ENCODE measurements around the gene ARMC7.
"Not testable (repeated sequence)": the region's sequence is repeated elsewhere in the genome, so short reads cannot be mapped to it uniquely, and the experiment has no call there.

Gene ARMC7

DNA sequence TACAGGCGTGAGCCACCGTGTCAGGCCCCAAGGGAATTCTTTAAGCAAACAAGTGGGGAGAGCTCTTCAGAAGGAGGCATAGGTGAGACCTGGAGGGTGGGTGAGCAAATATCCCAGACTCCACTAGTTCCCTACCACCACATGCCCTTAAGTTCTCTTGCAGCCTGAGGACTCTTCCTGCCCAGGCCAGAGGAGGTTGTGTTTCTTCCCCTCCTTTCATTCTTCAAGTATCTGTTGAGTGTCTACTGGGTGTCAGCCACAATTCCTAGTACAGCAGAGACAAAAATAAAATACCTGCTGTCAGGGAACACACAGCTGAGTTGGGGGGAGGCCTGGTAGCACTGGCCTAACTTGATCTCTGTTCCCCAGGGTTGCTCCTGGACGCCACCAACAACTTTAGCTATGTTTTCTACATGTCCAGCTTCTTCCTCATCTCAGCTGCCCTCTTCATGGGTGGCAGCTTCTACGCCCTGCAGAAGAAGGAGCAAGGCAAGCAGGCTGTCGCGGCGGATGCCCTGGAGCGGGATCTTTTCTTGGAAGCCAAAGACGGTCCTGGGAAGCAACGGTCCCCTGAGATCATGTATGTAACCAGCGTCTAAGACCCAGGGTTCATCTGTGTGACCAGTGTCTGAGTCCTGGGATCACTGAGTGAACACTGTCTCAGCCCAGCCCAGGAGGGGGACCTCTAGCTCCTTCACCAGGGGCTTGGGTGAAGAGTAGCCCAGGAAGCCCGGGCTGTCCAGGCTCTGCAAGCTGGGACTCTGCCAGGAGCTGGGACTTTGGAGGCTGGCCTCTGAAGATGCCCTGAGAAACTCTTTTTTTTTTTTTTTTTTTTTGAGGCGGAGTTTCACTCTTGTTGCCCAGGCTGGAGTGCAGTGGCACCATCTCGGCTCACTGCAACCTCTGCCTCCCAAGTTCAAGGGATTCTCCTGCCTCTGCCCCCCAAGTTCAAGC lies 5.9 kb upstream of the ARMC7 start:
- DNase-seq: no peak

DNA sequence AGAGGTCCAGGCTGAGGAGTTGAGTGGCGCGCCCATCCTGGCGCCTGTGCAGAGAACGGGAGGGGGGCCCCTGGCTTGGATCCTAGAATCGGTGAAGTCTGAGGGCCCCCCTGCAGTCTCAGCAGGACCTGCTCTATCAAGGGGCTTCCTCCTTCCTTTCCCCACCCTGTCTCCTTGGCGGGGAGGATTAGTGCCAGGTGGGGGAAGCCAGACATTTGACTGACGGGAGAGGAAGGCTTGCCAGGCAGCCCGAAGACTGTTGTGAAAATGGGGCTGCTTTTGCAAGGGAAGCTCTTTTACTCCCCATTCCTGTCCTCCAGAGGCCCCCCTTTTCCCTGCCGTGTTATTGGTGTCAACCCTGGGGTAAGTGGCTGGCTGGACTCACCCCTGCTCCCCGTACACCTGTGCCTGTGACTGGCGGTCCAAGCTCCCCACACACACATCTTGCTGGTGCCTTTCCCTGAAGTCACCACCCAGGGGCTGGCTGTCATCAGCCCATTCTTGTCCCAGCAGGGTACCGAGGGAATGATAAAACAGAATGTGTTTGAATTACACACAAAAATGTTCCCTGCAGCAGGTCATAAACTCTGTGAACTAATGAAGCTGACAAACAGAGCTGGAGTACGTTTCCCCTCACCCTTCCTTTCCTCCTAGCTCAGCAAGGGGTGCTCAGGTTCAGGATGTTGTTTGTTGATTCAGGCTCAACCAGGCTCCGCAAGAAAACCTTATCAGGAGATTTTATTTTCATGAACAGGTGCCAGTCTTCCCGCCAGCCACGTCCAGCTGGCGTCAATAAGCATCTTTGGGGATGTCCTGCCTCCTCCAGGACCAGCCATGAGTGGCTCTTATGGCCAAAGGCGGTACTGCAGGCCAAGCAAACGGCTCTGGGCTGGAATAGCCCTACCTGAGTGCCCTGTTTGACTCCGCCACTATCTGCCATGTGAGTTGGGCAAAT lies 4.4 kb upstream of the ARMC7 start:
- no peak for DNase-seq

DNA sequence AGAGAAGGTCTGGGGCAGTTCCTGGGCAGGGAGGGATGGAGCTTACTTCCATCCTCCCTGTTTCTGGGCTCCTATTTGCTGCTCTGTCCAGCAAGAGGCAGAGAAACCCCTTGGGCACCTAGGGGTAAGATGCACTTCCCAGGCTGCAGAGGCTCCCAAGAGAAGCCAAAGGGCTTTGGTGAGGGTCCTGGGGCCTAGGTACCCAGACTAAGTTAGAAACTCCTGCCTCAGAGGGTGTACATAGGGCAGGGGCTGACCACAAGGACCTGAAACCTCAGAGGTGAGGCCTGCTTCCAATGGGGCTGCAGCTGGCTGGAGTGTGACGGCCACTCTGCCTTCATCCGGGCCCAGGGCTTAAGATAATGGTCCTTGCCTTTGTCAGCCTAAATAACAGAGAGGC lies 1.6 kb upstream of the ARMC7 start:
- no peak for DNase-seq

DNA sequence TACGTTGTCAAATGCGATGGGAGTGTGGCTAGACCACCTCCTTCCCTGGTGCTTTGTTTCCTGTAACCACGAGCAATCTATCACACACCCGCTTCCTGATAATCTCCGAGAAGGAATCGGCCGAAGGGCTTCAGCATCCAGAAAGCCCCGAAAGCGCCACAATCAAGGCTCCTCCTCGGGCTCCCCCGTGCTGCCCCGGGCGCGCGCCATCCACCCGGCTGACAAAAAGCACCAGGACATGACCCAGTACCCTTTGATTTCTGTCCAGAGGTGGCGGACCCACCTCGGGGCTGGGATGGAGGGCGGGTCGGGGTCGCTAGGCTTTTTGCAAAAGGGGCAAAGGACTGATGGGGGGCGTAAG lies 743 bp upstream of the ARMC7 start:
- DNase-seq: no peak

- DNase-seq: no peak
Measured at GRCh38 chr17:75110234-75110937, 617 bp downstream of the ARMC7 start.

- no peak for DNase-seq
Measured at GRCh38 chr17:75111777-75112335, 2.1 kb downstream of the ARMC7 start.

DNA sequence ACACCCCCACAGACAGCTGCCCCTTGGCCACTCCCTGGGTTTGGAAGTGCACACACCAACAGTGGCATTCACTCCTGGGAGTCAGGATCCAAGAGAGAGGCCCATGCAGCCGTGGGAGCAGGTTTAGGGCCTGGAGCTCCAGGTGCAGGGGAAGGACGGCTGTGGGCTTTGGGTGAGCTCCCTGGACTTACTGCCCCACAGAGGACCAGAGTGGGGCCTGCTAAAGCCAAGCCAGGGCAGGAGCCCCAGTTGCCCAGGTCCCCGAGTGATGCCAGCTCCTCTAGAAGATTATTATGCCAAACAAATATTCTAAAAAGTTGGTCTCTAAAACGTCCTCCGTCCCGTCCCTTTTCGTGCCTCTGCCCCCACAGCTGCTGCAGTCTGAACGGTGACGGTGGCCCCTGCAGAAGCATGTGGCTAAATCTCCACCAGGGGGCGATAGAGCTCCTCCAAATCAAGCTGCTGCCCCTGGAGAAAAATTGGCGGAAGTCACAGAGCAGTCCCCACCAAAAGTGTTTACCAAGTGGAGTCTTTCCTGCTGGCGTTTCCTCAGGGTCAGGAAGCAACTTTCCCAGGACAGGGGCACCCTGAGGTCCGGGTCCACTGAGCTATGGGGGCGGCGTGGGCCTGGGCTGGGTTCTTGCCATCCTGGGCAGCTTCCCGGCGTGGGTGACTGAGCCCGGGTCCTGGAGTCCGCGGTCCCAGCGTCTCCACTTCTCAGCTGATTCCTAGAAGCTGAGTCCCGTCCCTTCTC lies 4.2 kb downstream of the ARMC7 start:
- DNase-seq: peak; percentile 91

DNA sequence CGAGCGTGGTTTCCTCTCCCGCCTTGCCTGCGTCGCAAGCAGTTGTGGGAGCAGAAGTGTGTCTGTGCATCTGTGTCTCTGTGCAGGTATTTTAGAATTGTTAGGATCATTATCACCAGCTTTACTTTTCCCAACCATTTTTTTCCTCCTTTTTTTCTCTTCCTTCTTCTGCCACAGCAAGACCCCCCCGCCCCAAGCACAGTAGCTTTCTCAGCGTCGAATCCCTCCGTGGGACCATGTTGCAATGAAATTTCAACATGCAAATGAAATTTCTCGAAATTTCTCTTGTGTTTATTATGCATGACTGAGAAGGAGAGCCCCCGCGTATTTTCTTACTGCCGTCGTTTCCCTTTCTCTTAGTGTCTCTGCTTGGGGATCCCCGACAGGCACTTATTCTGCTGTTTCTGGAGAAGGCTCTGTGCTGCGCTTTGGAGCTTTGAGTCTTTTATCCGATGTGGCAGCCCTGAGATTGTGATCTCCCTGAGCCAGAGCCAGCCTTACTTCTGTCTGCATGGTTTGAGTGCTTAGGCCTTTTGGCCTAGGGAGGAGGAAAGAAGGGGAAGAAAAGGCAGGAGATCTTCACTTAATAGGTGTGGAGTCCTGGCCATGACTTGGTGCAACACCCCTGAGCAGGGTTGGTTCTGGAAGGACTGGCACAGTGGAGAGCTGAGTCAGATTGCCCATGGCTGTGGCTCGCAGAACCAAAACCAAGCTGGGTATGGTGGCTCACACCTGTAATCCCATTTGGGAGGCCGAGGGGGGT lies 5.0 kb downstream of the ARMC7 start:
- no peak for DNase-seq

DNA sequence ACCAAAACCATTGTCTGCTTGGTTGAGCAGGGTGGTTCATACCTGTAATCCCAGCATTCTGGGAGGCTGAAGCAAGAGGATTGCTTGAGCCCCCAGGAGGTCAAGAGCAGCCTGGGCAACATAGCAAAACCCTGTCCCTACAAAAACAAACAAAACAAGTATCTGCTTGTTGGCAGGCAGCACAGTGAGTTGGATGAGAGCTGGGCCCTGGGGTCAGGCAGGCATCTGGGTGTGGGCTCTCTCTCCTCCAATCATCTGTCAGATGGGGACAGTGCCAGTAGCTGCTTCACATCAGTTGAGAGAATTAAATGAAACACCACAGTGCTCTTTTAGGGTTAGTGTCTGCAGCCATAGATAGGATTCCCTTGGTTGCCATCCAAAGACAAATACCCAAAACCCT lies 5.8 kb downstream of the ARMC7 start:
- DNase-seq: no peak

DNA sequence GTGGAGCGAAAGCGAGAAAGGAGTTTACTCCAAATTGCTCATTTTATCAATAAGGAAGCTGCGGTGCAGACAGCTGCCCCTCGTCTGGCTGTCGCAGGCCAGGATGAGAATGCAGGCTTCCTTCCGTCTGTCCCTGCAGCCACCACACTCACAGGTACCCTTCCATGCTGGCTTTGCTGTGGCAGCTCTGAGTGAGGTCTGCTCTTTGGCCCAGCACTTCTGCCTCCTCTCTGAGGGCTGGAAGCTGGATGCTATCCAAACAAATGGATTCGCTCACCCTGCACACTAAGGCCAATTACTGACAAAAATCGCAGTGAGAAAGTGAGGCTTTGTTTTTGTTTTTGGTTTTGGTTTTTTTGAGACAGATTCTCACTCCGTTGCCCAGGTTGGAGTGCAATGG lies 7.0 kb downstream of the ARMC7 start:
- no peak for DNase-seq

- no peak for DNase-seq
Measured at GRCh38 chr17:75118307-75118706, 8.5 kb downstream of the ARMC7 start.

- no peak for DNase-seq
Measured at GRCh38 chr17:75124041-75124818, 14.5 kb downstream of the ARMC7 start.

DNA sequence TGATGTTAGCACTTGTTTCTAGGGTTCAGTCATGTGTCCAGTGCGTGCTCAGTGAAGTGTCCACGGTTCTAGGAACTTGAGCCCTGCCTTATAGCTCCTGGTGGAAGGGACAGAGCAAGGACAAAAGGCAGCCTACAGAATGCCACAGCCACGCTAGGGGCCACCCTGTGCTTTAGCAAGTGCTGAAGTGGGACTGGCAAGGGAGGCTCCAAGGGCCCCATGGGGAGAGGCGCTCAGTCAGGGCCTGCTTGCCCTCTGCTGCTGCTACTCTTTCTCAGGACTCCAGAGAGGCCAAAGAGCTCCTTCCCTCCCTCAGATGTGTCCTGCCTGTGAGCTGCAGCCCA lies 15.0 kb downstream of the ARMC7 start:
- no peak for DNase-seq

GRCh38 chr17:75125984-75126383 lies 16.2 kb downstream of the ARMC7 start:
- no peak for DNase-seq

GRCh38 chr17:75126954-75127353 lies 17.2 kb downstream of the ARMC7 start:
- no peak for DNase-seq

GRCh38 chr17:75127936-75128335 lies 18.2 kb downstream of the ARMC7 start:
- DNase-seq: not testable (repeated sequence)

- DNase-seq: no peak
Measured at GRCh38 chr17:75128694-75129505, 19.1 kb downstream of the ARMC7 start.

DNA sequence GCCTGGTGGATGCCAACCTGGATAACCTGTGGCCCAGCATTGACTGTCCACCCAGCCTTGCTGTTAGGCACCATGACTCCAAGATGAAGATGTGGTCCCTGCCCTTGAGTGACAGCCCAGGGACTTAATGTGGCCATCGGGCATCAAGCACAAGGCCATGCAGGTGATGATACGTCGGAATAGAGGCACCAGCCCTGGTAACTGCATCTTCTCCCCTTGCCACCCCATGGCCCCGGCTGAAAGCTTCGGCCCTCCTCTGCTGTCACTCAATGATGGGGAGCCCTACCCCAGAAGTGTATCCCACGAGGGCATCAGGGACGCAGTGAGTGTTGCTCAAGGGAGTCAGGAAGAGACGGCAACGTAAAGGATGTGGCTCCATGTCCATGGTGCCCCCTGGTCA lies 19.8 kb downstream of the ARMC7 start:
- DNase-seq: no peak

DNA sequence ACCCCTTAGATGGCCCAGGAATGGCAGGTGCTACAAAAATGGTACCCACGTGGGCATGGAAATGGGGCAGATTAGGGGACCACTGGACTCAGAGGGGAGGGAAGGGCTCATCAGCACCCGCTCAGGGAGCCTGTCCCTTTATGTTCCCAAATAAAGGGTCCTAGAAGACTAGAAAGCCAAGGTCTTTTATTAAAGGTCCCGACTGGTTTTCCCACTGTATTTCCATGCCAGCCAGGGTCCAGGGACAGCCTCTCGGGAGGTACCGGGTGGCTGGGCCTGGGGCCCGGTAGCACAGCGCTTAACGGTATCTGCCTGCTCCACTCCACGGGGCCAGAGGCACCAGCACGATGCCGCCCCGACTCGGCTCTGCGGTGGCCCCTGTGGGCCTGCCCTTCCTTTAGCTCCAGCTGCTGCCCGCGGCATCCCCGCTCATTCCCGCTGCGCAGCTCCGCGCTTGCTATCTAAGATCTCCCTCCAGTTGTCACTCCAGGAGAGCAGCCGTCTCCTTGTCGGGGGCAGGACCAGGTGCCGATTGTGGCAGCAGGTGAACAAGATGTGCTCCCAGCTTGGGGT lies 20.4 kb downstream of the ARMC7 start:
- DNase-seq: no peak

All from right forelimb (tissue), 1 donor.